Testis (tissue), 3 donors: Measurements from ENCODE around the gene BCL2L1. TPM values are rescaled to one million over a fixed set of nuclear protein-coding genes. Genes with fewer than 3 reads are reported as not detected.

ENCODE experiments used
- DNase-seq: peaks from one replicate; pipeline ENCODE4 v3.0.0-alpha.2; 2019
- H3K27ac ChIP-seq, 2 donors: fragments of 200-600 bp; sonication (generic); one replicate each; pipeline ENCODE4 v1.5.1; 2019
- H3K27me3 ChIP-seq: fragments of 200-600 bp; sonication (generic); one replicate; pipeline ENCODE4 v1.5.1; 2019
- H3K36me3 ChIP-seq: fragments of 200-600 bp; sonication (generic); one replicate; pipeline ENCODE4 v1.5.1; 2017; ENCODE audit warnings: low read depth; ENCODE audit errors: missing control alignments
- H3K4me1 ChIP-seq: fragments of 200-600 bp; sonication (generic); one replicate; pipeline ENCODE4 v1.5.1; 2019
- H3K4me3 ChIP-seq, 2 donors: fragments of 200-600 bp; sonication (generic); one replicate each; pipeline ENCODE4 v1.5.1; 2017 to 2019
- H3K9me3 ChIP-seq: fragments of 200-600 bp; sonication (generic); one replicate; pipeline ENCODE4 v1.5.1; 2017
- CTCF ChIP-seq, 3 experiments: fragments of 450-650 bp in 2 of 3; fragments of 200-600 bp in 1 of 3; sonication (generic) in 1 of 3; IDR thresholded peaks; one replicate each; pipeline ENCODE4 v1.5.1; 2016 to 2019; ENCODE audit warnings: antibody characterized with exemption in 3 of 3, mild to moderate bottlenecking in 2 of 3, moderate library complexity in 1 of 3
- POLR2A ChIP-seq: fragments of 450-650 bp; IDR thresholded peaks from one replicate; pipeline ENCODE4 v1.6.1; 2017; ENCODE audit warnings: antibody characterized with exemption, mild to moderate bottlenecking, moderate library complexity
- WGBS, 2 donors: methylation state at CpG; one replicate each; pipeline ENCODE4 v1.1.5; 2018; 5-methylcytosine and 5-hydroxymethylcytosine counted together
- intact Hi-C: fragments of 100-400 bp; cut with DNase I; formaldehyde crosslinking; loops from one replicate; pipeline ENCODE4 v1.15.1; 2023; ENCODE audit warnings: low total_unique reads
- polyA plus RNA-seq: library from polyadenylated mRNA; stranded (reverse); fragments of 350-450 nt; fragmentation: Illumina TruSeq; extraction: RNeasy Lipid Tissue Mini Kit (QIAGEN cat#74804); gene quantifications from one replicate; pipeline ENCODE4 v1.2.3, GENCODE V29; 2014; ENCODE audit warnings: low read depth, low replicate concordance; ENCODE audit not compliant: insufficient read depth
- total RNA-seq, 2 donors: library from RNA; depleted of rRNA; stranded (reverse); fragments of >200 nt; gene quantifications; one replicate each; pipeline ENCODE4 v1.2.3, GENCODE V29; 2016

BCL2L1 gene
- total and polyA plus RNA-seq, 3 donors from 2014 or later = 83.0 to 122 (median 84.7) TPM

- intact Hi-C loops = no loop called here
- H3K9me3 ChIP-seq = no peaks in the 10 kb centered on the region
- H3K27me3 ChIP-seq = no peaks in the 10 kb centered on the region
- peaks cover 32% of the 10 kb centered on the region for H3K4me1 ChIP-seq
- H3K27ac ChIP-seq = peak overlapping the region in 1 of 2 donors; percentile 25
- no peak for DNase-seq
- 67 to 95% methylated on average over 4 of the region's 4 CpGs for WGBS, 2 donors
- no peak overlapping the region for H3K4me3 ChIP-seq
- no peaks in the 10 kb centered on the region for H3K36me3 ChIP-seq
- TF ChIP-seq CTCF (IDR thresholded peaks at IDR 0.05) (no peak), POLR2A (no peak)
Measured at GRCh38 chr20:31705598-31706597, 16.8 kb downstream of the BCL2L1 start.

- no peak overlapping the region for H3K4me3 ChIP-seq
- peaks cover 30% of the 10 kb centered on the region for H3K4me1 ChIP-seq
- H3K36me3 ChIP-seq = no peaks in the 10 kb centered on the region
- TF ChIP-seq CTCF (IDR thresholded peaks at IDR 0.05) (no peak), POLR2A (no peak)
- H3K27ac ChIP-seq = peak overlapping the region in 1 of 2 donors; percentile 25
- intact Hi-C loops = no loop called here
- no peaks in the 10 kb centered on the region for H3K9me3 ChIP-seq
- no peaks in the 10 kb centered on the region for H3K27me3 ChIP-seq
- DNase-seq = no peak
Measured at GRCh38 chr20:31705191-31705590, 17.5 kb downstream of the BCL2L1 start.

- 74% methylated on average over 11 of the region's 11 CpGs for WGBS, 2 donors
- intact Hi-C loops = no loop called here
- H3K27ac ChIP-seq = peak overlapping the region in 1 of 2 donors; percentile 71
- TF ChIP-seq CTCF (IDR thresholded peaks at IDR 0.05) (no peak), POLR2A (no peak)
- peaks cover 34% of the 10 kb centered on the region for H3K4me1 ChIP-seq
- no peak overlapping the region for H3K4me3 ChIP-seq
- no peak for DNase-seq
- H3K36me3 ChIP-seq = no peaks in the 10 kb centered on the region
- no peaks in the 10 kb centered on the region for H3K27me3 ChIP-seq
- H3K9me3 ChIP-seq = no peaks in the 10 kb centered on the region
Measured at GRCh38 chr20:31704225-31705119, 18.2 kb downstream of the BCL2L1 start.

GRCh38 chr20:31701591-31701990 lies 21.1 kb downstream of the BCL2L1 start:
- no peaks in the 10 kb centered on the region for H3K36me3 ChIP-seq
- H3K27ac ChIP-seq = peak overlapping the region in 1 of 2 donors; percentile 82
- WGBS, 2 donors = 63 to 81% methylated on average over 1 of the region's 1 CpG
- H3K27me3 ChIP-seq = no peaks in the 10 kb centered on the region
- H3K9me3 ChIP-seq = no peaks in the 10 kb centered on the region
- peaks cover 34% of the 10 kb centered on the region for H3K4me1 ChIP-seq
- intact Hi-C loops = no loop called here
- TF ChIP-seq CTCF (IDR thresholded peaks at IDR 0.05) = no peak
- no peak for TF ChIP-seq POLR2A
- H3K4me3 ChIP-seq = no peak overlapping the region
- no peak for DNase-seq
